T-cell (primary cell): ENCODE results near the gene AK5. TPM values are rescaled to one million over a fixed set of nuclear protein-coding genes. Genes with fewer than 3 reads are reported as not detected.

Experiments
- ATAC-seq, 4 experiments: fragments of 200-7000 bp in 3 of 4; fragments of 150-1000 bp in 1 of 4; cut with Tn5 transposase; replicated peaks in 1 of 4; 1 replicate in 3 of 4; 2 replicates in 1 of 4; pipeline ENCODE4 v1.10.0; 2021; ENCODE audit warnings: moderate library complexity in 3 of 4, mild to moderate bottlenecking in 2 of 4, moderate number of reproducible peaks in 1 of 4
- CTCF ChIA-PET, 2 donors: fragments of 300-600 bp; sonication (Branson Sonifier 250); formaldehyde crosslinking; loops; one replicate each; lab custom pipeline; 2022; ENCODE audit warnings: antibody characterized with exemption in 2 of 2; lab: Charles Lee
- POLR2A ChIA-PET, 2 donors: fragments of 300-600 bp; sonication (Branson Sonifier 250); formaldehyde crosslinking; loops; one replicate each; lab custom pipeline; 2022; ENCODE audit warnings: antibody characterized with exemption in 2 of 2; lab: Charles Lee
- DNase-seq, 35 experiments: peaks; one replicate each; pipeline versions ENCODE4 v3.0.0 to v3.0.0-alpha.2; 2013 to 2023
- H3K27ac ChIP-seq: one replicate; pipeline ENCODE4 v1.5.1; 2013; ENCODE audit warnings: low read length
- H3K27me3 ChIP-seq, 2 experiments: replicated peaks in 1 of 2; 1 replicate in 1 of 2; 2 replicates in 1 of 2; pipeline versions ENCODE4 v1.6.1 to v1.7.0; 2013; ENCODE audit warnings: low read length in 1 of 2, mixed read lengths in 1 of 2; ENCODE audit not compliant: control insufficient read depth in 2 of 2, insufficient read depth in 2 of 2; ENCODE audit errors: extremely low read depth in 1 of 2
- H3K36me3 ChIP-seq, 2 donors: 1 replicate in 1 of 2; 2 replicates in 1 of 2; pipeline versions ENCODE4 v1.6.1 to v1.7.0; 2013; ENCODE audit warnings: low read length in 1 of 2; ENCODE audit not compliant: control insufficient read depth in 2 of 2, insufficient read depth in 1 of 2; ENCODE audit errors: extremely low read depth in 1 of 2
- H3K4me1 ChIP-seq, 2 experiments: 1 replicate in 1 of 2; 2 replicates in 1 of 2; pipeline versions ENCODE4 v1.6.1 to v1.7.0; 2013; ENCODE audit warnings: low read length in 2 of 2, mixed read lengths in 1 of 2; ENCODE audit not compliant: insufficient read depth in 2 of 2, control insufficient read depth in 1 of 2; ENCODE audit errors: extremely low read depth in 1 of 2
- H3K4me3 ChIP-seq, 2 donors: 1 replicate in 1 of 2; 2 replicates in 1 of 2; pipeline versions ENCODE4 v1.5.1 to v1.7.0; 2013; ENCODE audit warnings: mild to moderate bottlenecking in 2 of 2, low read length in 1 of 2, moderate library complexity in 1 of 2; ENCODE audit not compliant: control insufficient read depth in 1 of 2; ENCODE audit errors: extremely low read depth in 1 of 2
- H3K9me3 ChIP-seq: 2 replicates; pipeline ENCODE4 v1.7.0; 2013
- H3K27ac Mint-ChIP-seq, 2 donors: one replicate each; pipeline ENCODE4 v1.8.0; 2020 to 2021; ENCODE audit warnings: mild to moderate bottlenecking in 2 of 2, mixed read lengths in 2 of 2
- H3K27me3 Mint-ChIP-seq, 2 donors: one replicate each; pipeline ENCODE4 v1.8.0; 2021 to 2022; ENCODE audit warnings: mixed read lengths in 2 of 2
- H3K36me3 Mint-ChIP-seq: one replicate; pipeline ENCODE4 v1.8.0; 2021; ENCODE audit warnings: mixed read lengths
- H3K4me1 Mint-ChIP-seq, 3 donors: one replicate each; pipeline ENCODE4 v1.8.0; 2020 to 2022; ENCODE audit warnings: mixed read lengths in 3 of 3, mild to moderate bottlenecking in 1 of 3
- H3K4me3 Mint-ChIP-seq, 3 donors: one replicate each; pipeline ENCODE4 v1.8.0; 2020 to 2022; ENCODE audit warnings: mild to moderate bottlenecking in 3 of 3, mixed read lengths in 3 of 3, moderate library complexity in 3 of 3
- H3K9me3 Mint-ChIP-seq, 3 donors: one replicate each; pipeline ENCODE4 v1.8.0; 2020 to 2022; ENCODE audit warnings: mixed read lengths in 3 of 3
- WGBS: methylation state at CpG from one replicate; pipeline ENCODE4 v1.1.5; 2013; ENCODE audit warnings: missing lambda C conversion rate; ENCODE audit not compliant: insufficient coverage; 5-methylcytosine and 5-hydroxymethylcytosine counted together
- total RNA-seq, 35 experiments: library from RNA in 6 of 35; stranded (reverse) in 6 of 35; fragments of 120-200 nt in 1 of 35; gene quantifications; one replicate each; pipeline versions ENCODE4 v1.2.1 to v1.2.4 and lab custom pipeline; 2013 to 2026

Gene AK5
- total RNA-seq, 5 donors from 2014 or later (not counting 1 experiment from before 2014, with no cell fraction given), result 13.9 to 29.2 (median 26.3) TPM

- DNase-seq (no peak), ATAC-seq (no peak)
- Mint-ChIP-seq H3K27ac (no peak overlapping the region), H3K9me3 (no peaks in the 10 kb centered on the region), H3K4me1 (peaks cover 39 to 55% (median 41%) of the 10 kb centered on the region in 3 donors), H3K27me3 (no peaks in the 10 kb centered on the region), H3K4me3 (no peak overlapping the region), H3K36me3 (peaks cover 50% of the 10 kb centered on the region)
- H3K9me3 ChIP-seq, result no peaks in the 10 kb centered on the region
- no peaks in the 10 kb centered on the region for H3K4me1 ChIP-seq
- peaks cover 0 to 3% of the 10 kb centered on the region in 2 donors for H3K36me3 ChIP-seq
- H3K27me3 ChIP-seq, result no peaks in the 10 kb centered on the region
- CTCF ChIA-PET, result no interaction called here
- no peak overlapping the region for H3K27ac ChIP-seq
- POLR2A ChIA-PET, result no interaction called here
- H3K4me3 ChIP-seq, result no peak overlapping the region
- WGBS, result no CpG with 5 or more reads among the region's 1 CpG
Measured at GRCh38 chr1:77597310-77597709, 315.5 kb downstream of the AK5 start.

- ATAC-seq (no peak), DNase-seq (no peak)
- H3K4me3 Mint-ChIP-seq, result no peak overlapping the region
- no peak overlapping the region for H3K4me3 ChIP-seq
- ChIA-PET CTCF (no interaction called here), POLR2A (no interaction called here)
- H3K4me1 Mint-ChIP-seq, result peaks cover 24 to 39% (median 32%) of the 10 kb centered on the region in 3 donors
- no peak overlapping the region for H3K27ac Mint-ChIP-seq
- no peaks in the 10 kb centered on the region for H3K9me3 ChIP-seq
- H3K36me3 Mint-ChIP-seq, result peaks cover 69% of the 10 kb centered on the region
- WGBS, result 100% methylated on average over 1 of the region's 5 CpGs
- no peaks in the 10 kb centered on the region for H3K27me3 Mint-ChIP-seq
- H3K4me1 ChIP-seq, result peaks cover 0 to 5% of the 10 kb centered on the region in 2 experiments
- H3K9me3 Mint-ChIP-seq, result peaks cover 7 to 26% (median 16%) of the 10 kb centered on the region in 3 donors
- H3K27me3 ChIP-seq, result no peaks in the 10 kb centered on the region
- H3K27ac ChIP-seq, result no peak overlapping the region
- peaks cover 3 to 7% of the 10 kb centered on the region in 2 donors for H3K36me3 ChIP-seq
Measured at GRCh38 chr1:77605246-77606026, 323.6 kb downstream of the AK5 start.

GRCh38 chr1:77608893-77609292, 327.1 kb downstream of the AK5 start:
- POLR2A ChIA-PET, result no interaction called here
- Histone ChIP-seq H3K27ac (no peak overlapping the region), H3K4me3 (no peak overlapping the region), H3K27me3 (no peaks in the 10 kb centered on the region), H3K36me3 (peaks cover 3 to 7% of the 10 kb centered on the region in 2 donors), H3K4me1 (peaks cover 0 to 5% of the 10 kb centered on the region in 2 experiments), H3K9me3 (no peaks in the 10 kb centered on the region)
- Mint-ChIP-seq H3K9me3 (peaks cover 16 to 37% (median 19%) of the 10 kb centered on the region in 3 donors), H3K27me3 (no peaks in the 10 kb centered on the region), H3K36me3 (peaks cover 73% of the 10 kb centered on the region), H3K4me3 (no peak overlapping the region), H3K27ac (no peak overlapping the region), H3K4me1 (peaks cover 27 to 42% (median 33%) of the 10 kb centered on the region in 3 donors)
- ATAC-seq (no peak), DNase-seq (no peak)
- 100% methylated on average over 1 of the region's 3 CpGs for WGBS
- CTCF ChIA-PET, result no interaction called here

Other genes with a start within 250 kb of the AK5 start
- 10 to 100 TPM; 17.9 to 23.9 (median 21.2) TPM for gene PIGK, start 62.6 kb upstream of the AK5 start, total RNA-seq